SK-N-SH (cell line): Measurements from ENCODE around the gene ZNF709.

Source experiments
- CTCF ChIP-seq: fragments of 200-600 bp; sonication (generic); IDR thresholded peaks from 2 replicates; pipeline ENCODE4 v1.6.1; 2017; ENCODE audit warnings: antibody characterized with exemption, mild to moderate bottlenecking, moderate library complexity
- EP300 ChIP-seq, 2 experiments: IDR thresholded peaks; 2 replicates each; pipeline versions ENCODE4 v1.4.0 to v1.6.1; 2012; ENCODE audit warnings: borderline replicate concordance in 1 of 2, low read depth in 1 of 2, low read length in 1 of 2
- FOSL2 ChIP-seq: IDR thresholded peaks from 2 replicates; pipeline ENCODE4 v1.4.0; 2012; ENCODE audit warnings: low read depth, mild to moderate bottlenecking, moderate library complexity, borderline replicate concordance
- GABPA ChIP-seq: IDR thresholded peaks from 2 replicates; pipeline ENCODE4 v1.4.0; 2012; ENCODE audit warnings: low read depth, mild to moderate bottlenecking
- MXI1 ChIP-seq: IDR thresholded peaks from 2 replicates; pipeline ENCODE4 v1.6.1; 2012; ENCODE audit warnings: mild to moderate bottlenecking, low read depth, low read length, improper control_type of control experiment
- RAD21 ChIP-seq: IDR thresholded peaks from 2 replicates; pipeline ENCODE4 v1.6.1; 2012; ENCODE audit warnings: mild to moderate bottlenecking, low read length
- REST ChIP-seq: IDR thresholded peaks from 2 replicates; pipeline ENCODE4 v1.6.1; 2012; ENCODE audit warnings: mild to moderate bottlenecking, low read depth, low read length, moderate library complexity
- RFX5 ChIP-seq: IDR thresholded peaks from 2 replicates; pipeline ENCODE4 v1.6.1; 2012; ENCODE audit warnings: mild to moderate bottlenecking, improper control_type of control experiment, low read length
- TAF1 ChIP-seq: IDR thresholded peaks from 2 replicates; pipeline ENCODE4 v1.6.1; 2012; ENCODE audit warnings: low read depth, mild to moderate bottlenecking, low read length, moderate library complexity, borderline replicate concordance
- TCF12 ChIP-seq: IDR thresholded peaks from 2 replicates; pipeline ENCODE4 v1.4.0; 2012
- USF2 ChIP-seq: fragments of 150-350 bp; IDR thresholded peaks from 2 replicates; pipeline ENCODE4 v1.6.1; 2017; ENCODE audit warnings: antibody characterized with exemption, low read length, low read depth, borderline replicate concordance

- no peak for TF ChIP-seq CTCF
- no peak for TF ChIP-seq REST
- no peak for TF ChIP-seq MXI1
- TF ChIP-seq RAD21 = no peak
- TF ChIP-seq FOSL2 = no peak
- no peak for TF ChIP-seq GABPA
- TF ChIP-seq TAF1 = no peak
- no peak for TF ChIP-seq TCF12
- no peak for TF ChIP-seq USF2
- no peak for TF ChIP-seq RFX5
- no peak for TF ChIP-seq EP300 (IDR thresholded peaks at IDR 0.05; ENCODE audit: borderline replicate concordance in 1 of 2, low read depth in 1 of 2, low read length in 1 of 2)
Observed at GRCh38 chr19:12478234-12478941, 6.2 kb downstream of the ZNF709 start.
